Measurements from ENCODE around the gene ITGAD. TPM values are rescaled to one million over a fixed set of nuclear protein-coding genes. Genes with fewer than 3 reads are reported as not detected.

The ITGAD gene
- total RNA-seq, 1 donor from 2014 or later = not detected

DNA sequence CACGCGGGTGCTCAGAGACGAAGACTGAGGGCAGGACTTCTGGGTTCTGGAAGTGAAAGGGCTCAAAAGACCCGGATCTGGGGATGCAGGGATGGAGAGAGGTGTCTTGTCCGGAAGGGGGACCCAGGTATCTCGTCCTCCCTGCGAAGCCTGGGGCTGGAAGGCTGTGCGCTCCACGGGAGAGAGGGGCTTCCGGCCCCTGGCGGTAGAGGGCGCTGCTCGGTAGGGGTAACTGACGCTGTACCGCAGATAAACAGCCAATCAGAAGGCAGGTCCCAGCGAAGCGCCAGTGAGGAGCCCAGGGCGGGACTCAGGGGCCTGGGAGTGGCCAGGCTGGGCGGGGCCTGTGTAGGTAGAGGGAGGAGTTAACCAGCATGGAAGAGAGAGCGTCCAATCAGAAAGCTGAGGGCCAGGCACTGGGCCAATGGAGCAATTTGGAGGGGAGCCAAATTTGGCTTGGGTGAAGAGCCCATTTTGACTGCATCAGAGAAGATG lies 79.6 kb downstream of the ITGAD start:
- Mint-ChIP-seq H3K27ac (ENCODE audit: unreplicated experiment) (no peak overlapping the region), H3K4me3 (peak overlapping the region; percentile 87), H3K9me3 (no peaks in the 10 kb centered on the region), H3K36me3 (ENCODE audit: low read depth) (no peaks in the 10 kb centered on the region), H3K27me3 (ENCODE audit: low read depth) (peaks cover 63% of the 10 kb centered on the region), H3K4me1 (peaks cover 29% of the 10 kb centered on the region)
- TF ChIP-seq, protein P1, sequence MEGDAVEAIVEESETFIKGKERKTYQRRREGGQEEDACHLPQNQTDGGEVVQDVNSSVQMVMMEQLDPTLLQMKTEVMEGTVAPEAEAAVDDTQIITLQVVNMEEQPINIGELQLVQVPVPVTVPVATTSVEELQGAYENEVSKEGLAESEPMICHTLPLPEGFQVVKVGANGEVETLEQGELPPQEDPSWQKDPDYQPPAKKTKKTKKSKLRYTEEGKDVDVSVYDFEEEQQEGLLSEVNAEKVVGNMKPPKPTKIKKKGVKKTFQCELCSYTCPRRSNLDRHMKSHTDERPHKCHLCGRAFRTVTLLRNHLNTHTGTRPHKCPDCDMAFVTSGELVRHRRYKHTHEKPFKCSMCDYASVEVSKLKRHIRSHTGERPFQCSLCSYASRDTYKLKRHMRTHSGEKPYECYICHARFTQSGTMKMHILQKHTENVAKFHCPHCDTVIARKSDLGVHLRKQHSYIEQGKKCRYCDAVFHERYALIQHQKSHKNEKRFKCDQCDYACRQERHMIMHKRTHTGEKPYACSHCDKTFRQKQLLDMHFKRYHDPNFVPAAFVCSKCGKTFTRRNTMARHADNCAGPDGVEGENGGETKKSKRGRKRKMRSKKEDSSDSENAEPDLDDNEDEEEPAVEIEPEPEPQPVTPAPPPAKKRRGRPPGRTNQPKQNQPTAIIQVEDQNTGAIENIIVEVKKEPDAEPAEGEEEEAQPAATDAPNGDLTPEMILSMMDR (conservative IDR thresholded peaks at IDR 0.05) = peak; percentile 65
- DNase-seq (ENCODE audit: low read depth, low spot score) = no peak

DNA sequence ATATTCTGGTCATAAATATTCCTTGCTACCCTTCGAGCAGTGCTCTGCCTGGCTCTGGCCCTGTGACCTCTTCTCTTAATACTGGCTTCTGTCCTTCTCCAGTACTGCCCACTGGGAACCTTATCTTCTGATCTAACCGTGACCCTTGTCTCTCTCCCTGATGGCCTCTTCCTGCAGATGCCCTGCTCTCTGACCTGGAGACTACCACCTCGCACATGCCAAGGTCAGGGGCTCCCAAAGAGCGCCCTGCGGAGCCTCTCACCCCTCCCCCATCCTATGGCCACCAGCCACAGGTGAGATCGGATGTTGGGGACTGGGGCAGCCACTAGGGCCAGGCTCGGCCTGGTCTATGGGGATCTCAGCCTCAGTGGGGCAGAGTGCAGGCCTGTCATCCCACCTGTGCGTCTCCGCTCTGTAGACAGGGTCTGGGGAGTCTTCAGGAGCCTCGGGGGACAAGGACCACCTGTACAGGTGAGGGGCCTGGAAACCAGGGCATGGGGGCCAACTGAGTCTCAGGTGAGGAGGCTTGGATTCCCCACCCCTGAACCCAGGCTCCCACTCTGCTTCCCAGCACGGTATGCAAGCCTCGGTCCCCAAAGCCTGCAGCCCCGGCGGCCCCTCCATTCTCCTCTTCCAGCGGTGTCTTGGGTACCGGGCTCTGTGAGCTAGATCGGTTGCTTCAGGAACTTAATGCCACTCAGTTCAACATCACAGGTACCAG lies 80.3 kb downstream of the ITGAD start:
- Mint-ChIP-seq H3K36me3 (ENCODE audit: low read depth) (no peaks in the 10 kb centered on the region), H3K4me1 (peaks cover 33% of the 10 kb centered on the region), H3K4me3 (peak overlapping the region; percentile 87), H3K9me3 (no peaks in the 10 kb centered on the region), H3K27me3 (ENCODE audit: low read depth) (peaks cover 69% of the 10 kb centered on the region), H3K27ac (ENCODE audit: unreplicated experiment) (no peak overlapping the region)
- TF ChIP-seq, protein P1 (conservative IDR thresholded peaks at IDR 0.05) = no peak
- DNase-seq (ENCODE audit: low read depth, low spot score) = no peak

DNA sequence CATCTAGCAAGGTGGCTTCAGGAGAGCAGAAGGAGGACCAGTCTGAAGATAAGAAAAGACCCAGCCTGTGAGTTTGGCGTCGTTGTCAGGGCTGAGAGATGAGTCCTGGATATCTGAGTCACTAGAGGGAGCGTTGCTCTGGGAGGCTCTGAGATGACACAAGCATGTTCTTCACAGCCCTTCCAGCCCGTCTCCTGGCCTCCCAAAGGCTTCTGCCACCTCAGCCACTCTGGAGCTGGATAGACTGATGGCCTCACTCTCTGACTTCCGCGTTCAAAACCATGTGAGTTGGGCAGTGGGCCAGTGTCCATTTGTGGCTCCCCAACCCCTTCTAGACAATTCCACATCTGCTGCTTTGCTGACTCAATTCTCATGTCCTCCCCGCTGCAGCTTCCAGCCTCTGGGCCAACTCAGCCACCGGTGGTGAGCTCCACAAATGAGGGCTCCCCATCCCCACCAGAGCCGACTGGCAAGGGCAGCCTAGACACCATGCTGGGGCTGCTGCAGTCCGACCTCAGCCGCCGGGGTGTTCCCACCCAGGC lies 81.1 kb downstream of the ITGAD start:
- Mint-ChIP-seq H3K27me3 (ENCODE audit: low read depth) (peaks cover 76% of the 10 kb centered on the region), H3K4me3 (peak overlapping the region; percentile 64), H3K36me3 (ENCODE audit: low read depth) (no peaks in the 10 kb centered on the region), H3K4me1 (peaks cover 33% of the 10 kb centered on the region), H3K9me3 (no peaks in the 10 kb centered on the region), H3K27ac (ENCODE audit: unreplicated experiment) (no peak overlapping the region)
- TF ChIP-seq, protein P1 (conservative IDR thresholded peaks at IDR 0.05) = no peak
- DNase-seq (ENCODE audit: low read depth, low spot score) = no peak

DNA sequence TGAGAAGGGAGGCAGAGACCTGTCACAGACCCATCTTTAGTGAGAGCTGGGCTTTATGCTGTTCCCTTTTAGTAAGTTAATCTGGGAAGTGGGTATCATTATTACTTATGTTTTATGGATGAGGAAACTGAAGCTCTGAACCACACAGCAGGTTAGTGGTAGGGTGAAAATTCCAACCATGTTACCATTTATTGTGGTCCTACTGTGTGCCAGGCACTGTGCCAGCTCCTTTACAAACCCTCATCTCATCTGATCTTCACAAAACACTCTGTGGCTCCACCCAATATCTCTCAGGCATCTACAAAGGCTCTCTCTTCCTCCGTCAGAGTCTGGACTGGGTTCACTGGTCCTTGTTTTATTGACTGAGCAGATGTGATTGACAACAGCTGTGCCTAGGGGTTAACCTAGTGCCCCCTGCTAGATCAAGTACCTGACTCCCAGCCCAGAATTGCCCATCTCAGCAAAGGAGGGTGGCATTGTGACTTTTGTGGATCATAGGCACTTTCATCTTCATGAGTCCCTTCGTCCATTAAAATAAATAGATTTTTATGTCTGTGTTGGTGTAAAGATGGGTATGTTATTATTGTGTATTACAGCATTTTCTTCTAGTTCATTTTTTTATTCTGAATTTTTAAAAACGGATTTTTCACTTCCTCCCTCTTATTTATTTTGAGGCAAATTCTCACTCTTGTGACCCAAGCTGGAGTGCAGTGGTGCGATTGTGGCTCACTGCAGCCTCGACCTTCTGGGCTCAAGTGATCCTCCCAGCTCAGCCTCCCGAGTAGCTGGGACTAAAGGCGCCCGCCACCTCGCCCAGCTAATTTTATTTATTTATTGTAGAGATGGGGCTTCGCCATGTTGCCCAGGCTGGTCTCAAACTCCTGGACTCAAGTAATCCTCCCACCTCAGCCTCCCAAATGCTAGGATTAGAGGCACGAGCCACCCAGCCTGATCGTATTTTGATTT lies 81.9 kb downstream of the ITGAD start:
- Mint-ChIP-seq H3K27me3 (ENCODE audit: low read depth) (peaks cover 84% of the 10 kb centered on the region), H3K4me3 (peak overlapping the region; percentile 77), H3K9me3 (no peaks in the 10 kb centered on the region), H3K27ac (ENCODE audit: unreplicated experiment) (no peak overlapping the region), H3K36me3 (ENCODE audit: low read depth) (no peaks in the 10 kb centered on the region), H3K4me1 (peaks cover 29% of the 10 kb centered on the region)
- TF ChIP-seq, protein P1 (conservative IDR thresholded peaks at IDR 0.05) = no peak
- DNase-seq (ENCODE audit: low read depth, low spot score) = no peak

DNA sequence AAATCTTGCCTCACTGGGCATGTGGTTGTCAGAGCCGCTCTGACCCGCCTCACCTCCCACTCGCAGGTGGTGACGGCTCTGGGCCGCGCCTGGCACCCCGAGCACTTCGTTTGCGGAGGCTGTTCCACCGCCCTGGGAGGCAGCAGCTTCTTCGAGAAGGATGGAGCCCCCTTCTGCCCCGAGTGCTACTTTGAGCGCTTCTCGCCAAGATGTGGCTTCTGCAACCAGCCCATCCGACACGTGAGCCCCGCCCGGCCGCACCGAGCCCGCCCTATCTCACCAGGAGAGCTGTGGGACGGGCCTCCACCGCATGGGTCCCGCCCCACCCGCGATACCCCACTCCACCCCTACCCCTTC lies 82.8 kb downstream of the ITGAD start:
- Mint-ChIP-seq H3K9me3 (no peaks in the 10 kb centered on the region), H3K4me3 (peak overlapping the region; percentile 77), H3K36me3 (ENCODE audit: low read depth) (no peaks in the 10 kb centered on the region), H3K27ac (ENCODE audit: unreplicated experiment) (no peak overlapping the region), H3K4me1 (peaks cover 29% of the 10 kb centered on the region), H3K27me3 (ENCODE audit: low read depth) (peaks cover 92% of the 10 kb centered on the region)
- DNase-seq (ENCODE audit: low read depth, low spot score) = no peak
- TF ChIP-seq, protein P1 (conservative IDR thresholded peaks at IDR 0.05) = no peak
